HepG2 (cell line): ENCODE results near the gene PRPSAP1.

Experiments
- ESRRA ChIP-seq: sonication (generic); formaldehyde crosslinking; IDR thresholded peaks from 2 replicates; pipeline ENCODE4 v1.5.1; 2020; ENCODE audit warnings: mild to moderate bottlenecking, low read depth, missing genetic modification reagents
- FOXP1 ChIP-seq, 2 experiments: fragments of 450-650 bp in 1 of 2; IDR thresholded peaks; 2 replicates each; pipeline ENCODE4 v1.6.1; 2017 to 2018; ENCODE audit warnings: antibody characterized with exemption in 1 of 2
- KAT7 ChIP-seq: IDR thresholded peaks from 2 replicates; pipeline ENCODE4 v1.6.1; 2018; ENCODE audit warnings: borderline replicate concordance, missing compliant biosample characterization
- NFRKB ChIP-seq: fragments of 450-650 bp; IDR thresholded peaks from 2 replicates; pipeline ENCODE4 v1.6.1; 2017
- SP4 ChIP-seq: sonication (generic); formaldehyde crosslinking; IDR thresholded peaks from 2 replicates; pipeline ENCODE4 v1.8.1; 2023; ENCODE audit warnings: mild to moderate bottlenecking, missing genetic modification reagents

DNA sequence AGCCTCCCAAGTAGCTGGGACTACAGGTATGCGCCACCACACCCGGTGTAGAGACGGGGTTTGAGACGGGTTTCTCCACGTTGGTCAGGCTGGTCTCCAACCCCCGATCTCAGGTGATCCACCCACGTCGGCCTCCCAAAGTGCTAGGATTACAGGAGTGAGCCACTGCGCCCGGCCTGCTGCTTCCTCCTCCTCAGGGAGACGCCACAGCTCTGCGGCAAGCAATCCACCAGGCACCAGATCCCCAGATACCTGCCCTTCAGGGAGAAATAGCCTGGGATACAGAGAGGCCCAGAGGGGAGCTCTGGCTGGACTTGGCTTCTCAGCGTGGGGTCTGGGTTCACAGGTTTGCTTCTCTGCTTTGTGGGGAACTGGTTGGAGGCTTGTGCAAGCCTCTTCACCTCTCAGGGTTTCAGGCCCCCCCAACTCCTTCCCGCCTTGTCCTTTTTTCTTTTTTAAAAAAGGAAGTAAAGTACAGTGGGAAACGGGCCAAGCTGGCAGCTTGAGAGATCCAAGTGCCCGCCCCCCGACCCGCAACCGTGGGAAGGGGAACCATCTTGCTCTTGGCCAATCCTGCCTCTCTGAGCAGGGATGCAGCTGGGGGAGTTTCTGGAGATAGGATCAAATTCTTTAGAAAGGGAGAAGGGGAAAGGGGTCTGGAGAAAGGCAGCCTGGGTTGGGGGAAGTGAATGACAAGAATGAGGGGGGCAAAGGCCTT, 28.1 kb upstream of the PRPSAP1 start:
- TF ChIP-seq ESRRA (no peak), SP4 (CRISPR knock-in tag) (peak; percentile 40; the same call in 1 of the 2 replicates), NFRKB (no peak), KAT7 (CRISPR knock-in tag) (no peak), FOXP1 (IDR thresholded peaks at IDR 0.05) (no peak), FOXP1 (CRISPR knock-in tag; IDR thresholded peaks at IDR 0.05) (no peak)
